Activated CD4-positive, alpha-beta memory T cell treated with anti-CD3 and anti-CD28 coated beads for 36 hours (primary cell): Measurements from ENCODE around the gene SLC24A4. TPM values are rescaled to one million over a fixed set of nuclear protein-coding genes. Genes with fewer than 3 reads are reported as not detected.

ENCODE experiments used
- CTCF ChIA-PET: fragments of 350-600 bp; sonication (Branson Sonifier 250); formaldehyde crosslinking; loops from one replicate; lab custom pipeline; 2021; ENCODE audit warnings: antibody characterized with exemption, inconsistent platforms; lab: Charles Lee
- POLR2A ChIA-PET: fragments of 350-600 bp; sonication (Branson Sonifier 250); formaldehyde crosslinking; loops from one replicate; lab custom pipeline; 2021; ENCODE audit warnings: antibody characterized with exemption; lab: Charles Lee
- DNase-seq: peaks from one replicate; pipeline ENCODE4 v3.0.0-alpha.2; 2020
- H3K27ac Mint-ChIP-seq: one replicate; pipeline ENCODE4 v1.8.0; 2021; ENCODE audit warnings: mixed read lengths
- H3K27me3 Mint-ChIP-seq: one replicate; pipeline ENCODE4 v1.8.0; 2021; ENCODE audit warnings: mixed read lengths
- H3K36me3 Mint-ChIP-seq: one replicate; pipeline ENCODE4 v1.8.0; 2021; ENCODE audit warnings: mixed read lengths
- H3K4me1 Mint-ChIP-seq: one replicate; pipeline ENCODE4 v1.8.0; 2021; ENCODE audit warnings: low read depth, mixed read lengths
- H3K4me3 Mint-ChIP-seq: one replicate; pipeline ENCODE4 v1.8.0; 2021; ENCODE audit warnings: mild to moderate bottlenecking, mixed read lengths
- H3K9me3 Mint-ChIP-seq: one replicate; pipeline ENCODE4 v1.8.0; 2021; ENCODE audit warnings: mixed read lengths
- intact Hi-C: fragments of 100-400 bp; cut with micrococcal nuclease; formaldehyde crosslinking; loops from one replicate; pipeline ENCODE4 v1.15.1; 2023
- total RNA-seq, 2 experiments: library from RNA; stranded (reverse); gene quantifications; one replicate each; pipeline ENCODE4 v1.2.3, GENCODE V29; 2021

The SLC24A4 gene
- total RNA-seq, 2 experiments from 2014 or later: not detected

- Mint-ChIP-seq H3K4me3 (no peak overlapping the region), H3K4me1 (peaks cover 5% of the 10 kb centered on the region), H3K27ac (no peak overlapping the region), H3K27me3 (peaks cover 4% of the 10 kb centered on the region), H3K9me3 (peaks cover 18% of the 10 kb centered on the region), H3K36me3 (peaks cover 2% of the 10 kb centered on the region)
- no peak for DNase-seq
- ChIA-PET POLR2A (no interaction called here), CTCF (interaction anchor here (0.6 kb wide), 1 partner anchor 893 kb away, joined by 3 read pairs; no protein-coding TSS in a partner anchor)
- intact Hi-C loops: no loop called here
Measured at GRCh38 chr14:92470215-92470614, 147.2 kb downstream of the SLC24A4 start.

GRCh38 chr14:92470811-92471210, 147.8 kb downstream of the SLC24A4 start:
- Mint-ChIP-seq H3K27me3 (peaks cover 4% of the 10 kb centered on the region), H3K27ac (no peak overlapping the region), H3K36me3 (peaks cover 2% of the 10 kb centered on the region), H3K4me3 (no peak overlapping the region), H3K9me3 (peaks cover 18% of the 10 kb centered on the region), H3K4me1 (peaks cover 5% of the 10 kb centered on the region)
- intact Hi-C loops: no loop called here
- ChIA-PET POLR2A (no interaction called here), CTCF (interaction anchor here (0.6 kb wide), 1 partner anchor 892 kb away, joined by 3 read pairs; no protein-coding TSS in a partner anchor)
- no peak for DNase-seq

GRCh38 chr14:92471919-92472318, 149.0 kb downstream of the SLC24A4 start:
- peaks cover 13% of the 10 kb centered on the region for H3K9me3 Mint-ChIP-seq
- POLR2A ChIA-PET: no interaction called here
- intact Hi-C loops: no loop called here
- no peak overlapping the region for H3K4me3 Mint-ChIP-seq
- CTCF ChIA-PET: no interaction called here
- H3K4me1 Mint-ChIP-seq: peaks cover 5% of the 10 kb centered on the region
- peaks cover 4% of the 10 kb centered on the region for H3K27me3 Mint-ChIP-seq
- no peak overlapping the region for H3K27ac Mint-ChIP-seq
- no peak for DNase-seq
- H3K36me3 Mint-ChIP-seq: peaks cover 2% of the 10 kb centered on the region

GRCh38 chr14:92472860-92473259, 149.9 kb downstream of the SLC24A4 start:
- intact Hi-C loops: no loop called here
- Mint-ChIP-seq H3K27ac (no peak overlapping the region), H3K9me3 (peaks cover 4% of the 10 kb centered on the region), H3K27me3 (peaks cover 4% of the 10 kb centered on the region), H3K4me1 (peaks cover 5% of the 10 kb centered on the region), H3K36me3 (no peaks in the 10 kb centered on the region), H3K4me3 (no peak overlapping the region)
- POLR2A ChIA-PET: no interaction called here
- no peak for DNase-seq
- CTCF ChIA-PET: no interaction called here

GRCh38 chr14:92473261-92473968, 150.4 kb downstream of the SLC24A4 start:
- no peak for DNase-seq
- Mint-ChIP-seq H3K9me3 (peaks cover 4% of the 10 kb centered on the region), H3K27me3 (peaks cover 4% of the 10 kb centered on the region), H3K27ac (no peak overlapping the region), H3K36me3 (no peaks in the 10 kb centered on the region), H3K4me3 (no peak overlapping the region), H3K4me1 (peaks cover 5% of the 10 kb centered on the region)
- POLR2A ChIA-PET: no interaction called here
- CTCF ChIA-PET: no interaction called here
- intact Hi-C loops: no loop called here

DNA sequence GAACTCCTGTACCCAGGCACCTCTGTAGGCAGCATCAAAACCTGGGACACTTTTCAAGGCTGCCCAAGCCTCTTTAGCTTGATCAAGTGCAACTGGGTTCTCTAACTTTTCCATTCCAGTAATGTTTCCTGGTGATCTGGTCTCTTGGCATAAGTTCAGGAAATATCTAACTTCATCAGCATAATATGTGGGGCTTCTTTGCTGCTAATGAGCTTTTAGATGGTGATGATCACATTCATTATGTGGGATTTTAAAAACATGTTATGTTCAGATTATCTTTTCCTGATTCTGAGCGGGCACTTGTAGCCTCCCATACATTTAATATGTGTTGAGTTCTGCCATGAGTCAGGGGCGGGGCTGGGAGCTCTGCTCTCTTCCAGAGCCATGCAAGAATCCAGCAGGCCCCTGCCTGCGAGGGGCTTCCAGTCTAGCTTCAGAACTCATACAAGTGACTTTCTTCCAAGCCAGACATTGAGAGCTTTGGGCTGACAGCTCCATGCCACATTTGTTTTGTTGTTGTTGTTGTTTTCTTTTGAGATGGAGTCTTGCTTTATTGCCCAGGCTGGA, 151.1 kb downstream of the SLC24A4 start:
- Mint-ChIP-seq H3K36me3 (no peaks in the 10 kb centered on the region), H3K4me3 (no peak overlapping the region), H3K9me3 (peaks cover 6% of the 10 kb centered on the region), H3K27me3 (peaks cover 4% of the 10 kb centered on the region), H3K4me1 (peaks cover 5% of the 10 kb centered on the region), H3K27ac (no peak overlapping the region)
- no peak for DNase-seq
- ChIA-PET CTCF (interaction anchor here (0.6 kb wide), 1 partner anchor 106 kb away, joined by 3 read pairs; no protein-coding TSS in a partner anchor), POLR2A (no interaction called here)
- intact Hi-C loops: no loop called here

- DNase-seq: no peak
- POLR2A ChIA-PET: no interaction called here
- Mint-ChIP-seq H3K27me3 (peaks cover 2% of the 10 kb centered on the region), H3K4me1 (peaks cover 5% of the 10 kb centered on the region), H3K4me3 (no peak overlapping the region), H3K9me3 (peaks cover 3% of the 10 kb centered on the region), H3K36me3 (no peaks in the 10 kb centered on the region), H3K27ac (no peak overlapping the region)
- intact Hi-C loops: no loop called here
- CTCF ChIA-PET: no interaction called here
Measured at GRCh38 chr14:92475037-92475436, 152.1 kb downstream of the SLC24A4 start.

DNA sequence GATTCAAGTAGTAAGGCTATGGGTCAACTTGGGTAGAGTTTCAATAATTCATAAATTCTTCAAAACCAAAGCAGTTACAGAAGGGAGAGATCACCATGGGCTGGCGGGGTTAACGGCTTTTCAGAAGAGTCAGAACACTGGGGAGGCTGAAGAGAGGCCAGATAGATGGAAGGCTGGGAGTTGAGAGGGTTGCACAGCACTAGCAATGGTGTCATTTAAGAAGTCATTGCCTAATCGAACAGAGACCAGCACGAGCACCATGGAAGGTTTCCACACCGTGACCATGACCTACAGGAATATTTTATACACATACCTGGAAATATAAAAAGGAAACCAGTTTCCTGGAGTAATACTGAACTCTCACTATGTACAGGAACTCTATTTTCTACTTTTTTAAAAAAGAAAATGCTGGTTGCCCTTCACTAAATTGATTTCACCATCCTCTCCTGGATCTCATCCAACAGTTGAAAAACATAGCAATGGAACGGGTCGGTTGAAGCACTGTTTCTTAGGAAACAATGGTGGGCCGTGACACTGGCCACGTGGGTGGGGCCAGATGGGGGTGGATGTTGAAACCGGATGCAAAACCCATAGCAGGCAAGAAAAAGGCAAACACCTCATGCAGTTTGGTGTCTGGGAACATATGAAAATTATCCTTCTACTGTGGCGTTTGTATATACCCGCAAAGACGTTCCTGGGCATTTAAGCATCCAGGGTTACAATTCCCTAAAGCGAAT, 152.7 kb downstream of the SLC24A4 start:
- CTCF ChIA-PET: no interaction called here
- H3K36me3 Mint-ChIP-seq: no peaks in the 10 kb centered on the region
- peaks cover 5% of the 10 kb centered on the region for H3K4me1 Mint-ChIP-seq

DNA sequence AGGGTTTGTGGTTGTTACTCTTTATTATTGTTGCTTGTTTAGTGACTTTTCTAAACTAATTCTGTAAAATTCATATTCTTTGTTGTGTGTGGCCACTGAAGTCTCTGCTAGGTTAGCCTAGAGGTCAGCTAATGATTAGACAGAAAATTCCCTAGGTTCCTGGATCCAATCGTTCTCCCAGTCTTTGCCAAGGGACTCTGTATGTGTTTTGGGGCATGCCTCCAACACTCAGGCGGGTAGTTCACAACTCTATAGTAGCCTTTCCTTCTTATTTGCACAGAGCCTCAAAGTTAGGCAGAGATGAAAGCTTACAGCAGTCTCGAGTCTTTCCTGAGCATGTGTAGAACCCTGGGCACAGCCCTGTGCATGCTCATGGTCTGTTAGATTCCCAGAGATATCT, 157.9 kb downstream of the SLC24A4 start:
- Mint-ChIP-seq H3K36me3 (no peaks in the 10 kb centered on the region), H3K27me3 (peaks cover 11% of the 10 kb centered on the region), H3K4me3 (no peak overlapping the region), H3K4me1 (no peaks in the 10 kb centered on the region), H3K9me3 (peaks cover 3% of the 10 kb centered on the region), H3K27ac (no peak overlapping the region)
- no peak for DNase-seq
- ChIA-PET CTCF (no interaction called here), POLR2A (no interaction called here)
- intact Hi-C loops: no loop called here

More for the DNA sequence above, 152.7 kb downstream of the SLC24A4 start:
- peaks cover 2% of the 10 kb centered on the region for H3K27me3 Mint-ChIP-seq
- H3K9me3 Mint-ChIP-seq: peaks cover 3% of the 10 kb centered on the region
- no peak overlapping the region for H3K4me3 Mint-ChIP-seq
- intact Hi-C loops: no loop called here
- no peak overlapping the region for H3K27ac Mint-ChIP-seq
- no peak for DNase-seq
- POLR2A ChIA-PET: no interaction called here

- CTCF ChIA-PET: interaction anchor here (0.7 kb wide), 1 partner anchor 21 kb away, joined by 3 read pairs; no protein-coding TSS in a partner anchor
- no peak for DNase-seq
- POLR2A ChIA-PET: no interaction called here
Measured at GRCh38 chr14:92481386-92481785, 158.4 kb downstream of the SLC24A4 start.

DNA sequence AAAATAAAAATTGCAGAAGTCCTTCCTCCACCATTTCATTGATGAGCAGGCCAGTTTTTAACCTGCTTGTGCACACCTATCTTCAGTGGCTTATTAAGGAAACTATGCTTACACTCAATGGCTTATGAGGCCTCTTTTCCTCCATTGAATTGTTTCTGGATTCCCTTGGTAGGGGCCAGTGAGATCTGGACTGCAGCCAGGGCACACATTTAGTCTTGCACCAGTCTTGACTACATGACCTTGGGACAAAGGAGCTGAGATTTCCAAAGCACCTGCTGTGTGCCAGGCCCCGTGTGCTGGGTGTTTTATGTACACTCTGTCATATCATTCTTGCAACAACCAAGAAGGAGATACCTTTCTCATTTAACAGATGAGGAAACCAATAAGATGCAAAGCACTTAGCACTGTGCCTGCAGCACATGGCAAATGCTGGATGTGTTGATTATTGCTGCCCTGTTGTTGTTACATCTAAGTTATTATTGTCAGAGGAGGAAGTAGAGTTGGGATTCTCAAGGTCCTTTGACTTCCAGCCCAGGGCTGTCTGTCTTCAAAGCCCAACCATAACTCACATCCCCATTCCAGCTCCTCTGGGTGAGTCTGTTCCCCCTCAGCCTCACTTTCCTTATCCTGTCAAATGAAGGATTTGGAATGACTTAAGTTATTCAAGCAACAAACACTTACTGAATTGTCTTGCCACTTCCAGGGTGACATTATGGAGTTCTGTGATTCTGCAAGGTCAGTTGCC, 159.0 kb downstream of the SLC24A4 start:
- no peaks in the 10 kb centered on the region for H3K4me1 Mint-ChIP-seq
- no peak for DNase-seq
- intact Hi-C loops: no loop called here
- H3K4me3 Mint-ChIP-seq: no peak overlapping the region
- CTCF ChIA-PET: interaction anchor here (0.7 kb wide), 1 partner anchor 21 kb away, joined by 3 read pairs; no protein-coding TSS in a partner anchor
- peaks cover 3% of the 10 kb centered on the region for H3K9me3 Mint-ChIP-seq
- H3K36me3 Mint-ChIP-seq: no peaks in the 10 kb centered on the region
- POLR2A ChIA-PET: no interaction called here
- no peak overlapping the region for H3K27ac Mint-ChIP-seq
- H3K27me3 Mint-ChIP-seq: peaks cover 12% of the 10 kb centered on the region

More at GRCh38 chr14:92481386-92481785, 158.4 kb downstream of the SLC24A4 start:
- Mint-ChIP-seq H3K4me1 (no peaks in the 10 kb centered on the region), H3K9me3 (peaks cover 3% of the 10 kb centered on the region), H3K4me3 (no peak overlapping the region), H3K27ac (no peak overlapping the region), H3K36me3 (no peaks in the 10 kb centered on the region), H3K27me3 (peaks cover 12% of the 10 kb centered on the region)
- intact Hi-C loops: no loop called here
